Astrocyte (in vitro differentiated cells and primary cell): ENCODE results near the gene LIPE.

Experiments used
- CTCF ChIP-seq: IDR thresholded peaks from 2 replicates; pipeline ENCODE4 v1.5.1; 2011; ENCODE audit warnings: low read depth, mild to moderate bottlenecking, inconsistent platforms, low read length, moderate library complexity; ENCODE audit not compliant: insufficient read depth
- EZH2 ChIP-seq: IDR thresholded peaks from 2 replicates; pipeline ENCODE4 v1.6.1; 2012; ENCODE audit warnings: mild to moderate bottlenecking, low read length, inconsistent platforms; ENCODE audit not compliant: insufficient read depth

- TF ChIP-seq CTCF = no peak
- no peak for TF ChIP-seq EZH2
Observed at GRCh38 chr19:42422092-42422900, 4.9 kb downstream of the LIPE start.
